ENCODE data around the gene METTL4.

The METTL4 gene

DNA sequence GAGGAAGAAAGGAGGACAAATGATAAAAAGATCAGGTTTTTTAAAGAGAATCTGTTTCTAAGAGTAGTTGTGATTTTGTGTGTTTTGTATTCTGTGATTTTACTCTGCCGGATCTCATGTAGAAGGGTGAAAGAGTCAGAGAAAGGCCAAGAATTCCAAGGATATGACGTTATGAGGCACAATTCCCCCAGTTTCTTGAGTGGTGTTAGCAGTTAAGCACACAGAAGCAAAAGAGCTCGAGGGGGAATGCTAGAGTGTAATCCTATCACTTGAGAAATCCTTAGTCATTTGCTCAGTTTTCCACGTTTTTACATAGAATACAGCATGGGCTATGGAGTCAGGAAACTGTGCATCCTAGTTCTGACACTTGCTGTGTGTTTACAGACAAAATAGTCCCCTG lies 34.8 kb downstream of the METTL4 start:
- TF ChIP-seq, protein P1, sequence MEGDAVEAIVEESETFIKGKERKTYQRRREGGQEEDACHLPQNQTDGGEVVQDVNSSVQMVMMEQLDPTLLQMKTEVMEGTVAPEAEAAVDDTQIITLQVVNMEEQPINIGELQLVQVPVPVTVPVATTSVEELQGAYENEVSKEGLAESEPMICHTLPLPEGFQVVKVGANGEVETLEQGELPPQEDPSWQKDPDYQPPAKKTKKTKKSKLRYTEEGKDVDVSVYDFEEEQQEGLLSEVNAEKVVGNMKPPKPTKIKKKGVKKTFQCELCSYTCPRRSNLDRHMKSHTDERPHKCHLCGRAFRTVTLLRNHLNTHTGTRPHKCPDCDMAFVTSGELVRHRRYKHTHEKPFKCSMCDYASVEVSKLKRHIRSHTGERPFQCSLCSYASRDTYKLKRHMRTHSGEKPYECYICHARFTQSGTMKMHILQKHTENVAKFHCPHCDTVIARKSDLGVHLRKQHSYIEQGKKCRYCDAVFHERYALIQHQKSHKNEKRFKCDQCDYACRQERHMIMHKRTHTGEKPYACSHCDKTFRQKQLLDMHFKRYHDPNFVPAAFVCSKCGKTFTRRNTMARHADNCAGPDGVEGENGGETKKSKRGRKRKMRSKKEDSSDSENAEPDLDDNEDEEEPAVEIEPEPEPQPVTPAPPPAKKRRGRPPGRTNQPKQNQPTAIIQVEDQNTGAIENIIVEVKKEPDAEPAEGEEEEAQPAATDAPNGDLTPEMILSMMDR (IDR thresholded peaks at IDR 0.05; ENCODE audit: borderline replicate concordance, insufficient read depth, low read depth, low read length): no peak

DNA sequence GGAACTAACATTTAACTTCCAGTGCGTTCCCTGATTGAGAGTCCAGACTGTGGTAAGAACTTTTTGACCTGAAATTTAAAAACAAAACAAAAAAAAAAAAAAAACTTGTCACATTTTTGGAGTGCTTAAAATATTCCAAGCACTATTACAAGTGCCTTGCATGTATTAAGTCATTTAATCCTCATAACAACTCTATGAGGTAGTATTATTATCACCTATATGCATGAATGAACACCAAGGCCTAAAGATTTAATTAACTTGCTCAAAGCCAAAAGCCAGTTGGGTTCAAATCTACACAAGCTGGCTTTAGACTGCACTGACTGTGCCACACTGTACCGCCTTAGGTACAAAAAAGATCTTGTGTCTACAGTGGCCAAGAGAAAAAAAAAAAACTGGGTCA lies 35.2 kb downstream of the METTL4 start:
- H3K4me3 ChIP-seq (ENCODE audit: low read depth, low read length): no peak overlapping the region
- TF ChIP-seq, protein P1 (IDR thresholded peaks at IDR 0.05; ENCODE audit: borderline replicate concordance, insufficient read depth, low read depth, low read length): no peak

More for the DNA sequence above, 34.8 kb downstream of the METTL4 start:
- no peak overlapping the region for H3K4me3 ChIP-seq (ENCODE audit: low read depth, low read length)

DNA sequence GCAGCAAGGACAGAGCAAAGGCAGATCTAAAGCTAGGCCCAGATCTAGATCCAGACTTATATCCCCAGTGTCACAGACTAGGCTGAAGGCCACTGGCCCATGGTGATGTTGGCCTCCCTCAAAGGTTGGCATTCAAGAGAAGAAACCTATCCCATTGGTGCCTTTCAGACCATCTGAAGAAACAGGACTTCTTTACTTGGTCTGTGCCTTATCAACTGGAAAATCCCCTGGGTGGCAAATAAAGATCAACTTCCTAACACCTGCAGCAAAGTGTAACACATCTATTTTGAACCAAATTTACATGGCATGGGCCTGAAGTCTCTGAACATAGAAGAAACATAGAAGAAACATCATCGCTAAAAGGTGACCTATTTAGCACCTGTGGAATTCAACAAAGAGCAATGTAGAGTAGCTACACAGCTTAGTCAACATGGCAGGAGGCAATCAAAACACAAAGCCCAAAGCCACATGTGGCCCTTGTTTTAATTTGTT lies 35.8 kb downstream of the METTL4 start:
- TF ChIP-seq, protein P1 (IDR thresholded peaks at IDR 0.05; ENCODE audit: borderline replicate concordance, insufficient read depth, low read depth, low read length): no peak
- no peak overlapping the region for H3K4me3 ChIP-seq (ENCODE audit: low read depth, low read length)

DNA sequence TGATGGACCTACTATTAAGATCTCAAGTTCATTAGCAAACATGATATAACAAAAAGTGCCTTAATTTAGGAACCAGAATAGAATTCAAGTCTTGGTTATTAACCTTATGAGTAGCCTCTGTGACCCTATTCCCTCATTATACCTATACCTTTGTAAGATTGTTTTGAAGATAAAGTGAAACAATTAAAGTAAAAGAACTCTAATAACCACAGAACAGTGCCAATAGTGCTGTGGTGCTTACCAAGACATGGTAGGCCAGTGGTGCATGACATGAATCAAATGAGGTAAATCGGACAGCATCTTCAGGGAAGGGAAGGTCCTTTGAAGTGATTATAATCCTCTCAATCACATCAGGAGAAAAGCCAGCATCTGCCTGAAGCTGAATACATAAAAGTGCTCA lies 36.4 kb downstream of the METTL4 start:
- TF ChIP-seq, protein P1 (IDR thresholded peaks at IDR 0.05; ENCODE audit: borderline replicate concordance, insufficient read depth, low read depth, low read length): no peak
- no peak overlapping the region for H3K4me3 ChIP-seq (ENCODE audit: low read depth, low read length)

DNA sequence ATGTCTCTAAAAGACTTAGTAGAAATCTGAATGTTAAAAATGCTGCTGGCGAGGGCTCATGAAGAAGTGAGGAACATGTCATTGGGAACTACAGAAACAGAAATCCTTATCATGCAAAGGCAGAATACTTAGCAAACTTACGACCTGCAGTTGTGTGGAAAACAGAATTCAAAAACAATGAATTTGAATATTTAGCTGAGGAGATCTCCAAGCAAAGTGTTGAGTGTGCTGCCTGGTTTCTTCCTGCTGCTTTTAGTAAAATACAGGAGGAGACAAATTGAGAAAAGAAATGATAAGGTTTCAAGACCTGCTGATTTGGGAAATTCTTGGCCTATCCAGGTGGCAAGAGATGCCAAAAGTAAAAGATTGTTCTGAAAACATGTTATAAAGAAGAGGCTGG lies 38.5 kb downstream of the METTL4 start:
- TF ChIP-seq, protein P1 (IDR thresholded peaks at IDR 0.05; ENCODE audit: borderline replicate concordance, insufficient read depth, low read depth, low read length): no peak
- no peak overlapping the region for H3K4me3 ChIP-seq (ENCODE audit: low read depth, low read length)

DNA sequence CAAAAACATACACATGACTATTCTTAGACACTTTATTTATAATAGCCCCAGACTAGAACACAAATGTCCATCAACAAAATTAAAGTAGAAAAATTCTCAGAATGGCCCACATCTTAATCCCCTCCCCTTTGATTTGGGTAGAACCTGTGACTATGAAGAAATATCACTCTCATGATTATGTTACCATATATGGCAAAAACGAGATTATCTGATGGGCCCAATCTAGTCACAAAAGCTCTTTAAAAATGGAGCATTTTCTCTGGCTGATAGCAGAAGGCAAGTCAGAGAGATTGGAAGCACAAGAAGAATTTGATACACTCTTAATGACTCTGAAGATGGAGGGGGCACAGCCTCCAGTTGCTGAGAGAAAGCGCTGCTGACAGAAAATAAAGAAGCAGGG lies 39.6 kb downstream of the METTL4 start:
- no peak overlapping the region for H3K4me3 ChIP-seq (ENCODE audit: low read depth, low read length)
- TF ChIP-seq, protein P1 (IDR thresholded peaks at IDR 0.05; ENCODE audit: borderline replicate concordance, insufficient read depth, low read depth, low read length): no peak

DNA sequence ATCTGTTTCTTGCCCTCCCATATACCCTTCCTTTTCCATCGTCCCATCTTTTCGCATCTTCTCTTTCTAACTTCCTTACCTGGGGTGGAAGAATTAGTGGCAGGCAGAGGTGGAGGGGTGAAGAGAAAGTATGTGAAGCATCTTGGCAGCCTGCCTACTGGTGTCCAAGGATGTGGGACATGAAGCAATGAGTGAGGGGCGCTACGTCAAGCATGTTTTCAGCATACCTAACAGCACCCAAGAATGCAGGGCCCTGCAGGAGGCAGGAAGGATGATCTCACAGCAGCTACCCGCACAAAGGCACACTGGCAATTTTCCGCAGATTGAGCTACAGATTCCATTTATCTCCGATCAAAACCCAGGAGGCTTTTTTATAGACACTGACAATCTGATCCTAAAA lies 42.2 kb downstream of the METTL4 start:
- H3K4me3 ChIP-seq (ENCODE audit: low read depth, low read length): no peak overlapping the region
- TF ChIP-seq, protein P1 (IDR thresholded peaks at IDR 0.05; ENCODE audit: borderline replicate concordance, insufficient read depth, low read depth, low read length): no peak

All from GM12875 (cell line).